ENCODE measurements around the gene GPR83.

- TF ChIP-seq CTCF (conservative IDR thresholded peaks at IDR 0.05; ENCODE audit: low read depth, low read length): no peak
- no peak for TF ChIP-seq EZH2 (IDR thresholded peaks at IDR 0.05; ENCODE audit: borderline replicate concordance, low read depth, low read length, poor library complexity, severe bottlenecking)
Measured at GRCh38 chr11:94400457-94400838, 771 bp downstream of the GPR83 start.

Data from A673 (cell line).